HepG2 (cell line): ENCODE data around the gene B9D2. TPM values are rescaled to one million over a fixed set of nuclear protein-coding genes. Genes with fewer than 3 reads are reported as not detected.

Experiments
- AGO2 ChIP-seq: fragments of 200-400 bp; formaldehyde crosslinking; optimal IDR thresholded peaks from 2 replicates; pipeline ENCODE3; 2017; ENCODE audit warnings: mild to moderate bottlenecking, low read depth, low read length, moderate library complexity
- FOXA3 ChIP-seq: IDR thresholded peaks from 2 replicates; pipeline ENCODE4 v1.6.1; 2016; ENCODE audit warnings: missing genetic modification reagents, missing compliant biosample characterization
- MXI1 ChIP-seq: IDR thresholded peaks from 3 replicates; pipeline ENCODE4 v1.6.1; 2012; ENCODE audit warnings: low read depth, low read length, inconsistent platforms, borderline replicate concordance
- SMC3 ChIP-seq: IDR thresholded peaks from 2 replicates; pipeline ENCODE4 v1.6.1; 2011; ENCODE audit warnings: low read length, improper control_type of control experiment
- SNAPC2 ChIP-seq: sonication (generic); formaldehyde crosslinking; IDR thresholded peaks from 2 replicates; pipeline ENCODE4 v1.8.1; 2022; ENCODE audit warnings: mild to moderate bottlenecking, missing genetic modification reagents
- TEAD3 ChIP-seq: optimal IDR thresholded peaks from 2 replicates; pipeline ENCODE3; 2016; ENCODE audit warnings: borderline replicate concordance
- YEATS4 ChIP-seq: sonication (generic); formaldehyde crosslinking; IDR thresholded peaks from 2 replicates; pipeline ENCODE4 v1.4.0; 2020; ENCODE audit warnings: missing genetic modification reagents, borderline replicate concordance
- ZNF326 ChIP-seq: sonication (generic); formaldehyde crosslinking; IDR thresholded peaks from 2 replicates; pipeline ENCODE4 v1.4.0; 2020; ENCODE audit warnings: missing genetic modification reagents, borderline replicate concordance
- ZNF432 ChIP-seq: sonication (generic); formaldehyde crosslinking; IDR thresholded peaks from 2 replicates; pipeline ENCODE4 v1.5.0; 2020; ENCODE audit warnings: missing genetic modification reagents, mild to moderate bottlenecking, borderline replicate concordance
- ZNF761 ChIP-seq: sonication (generic); formaldehyde crosslinking; conservative IDR thresholded peaks from 2 replicates; pipeline ENCODE4 v1.4.0; 2020; ENCODE audit warnings: mild to moderate bottlenecking, missing genetic modification reagents
- ZNF839 ChIP-seq: sonication (generic); formaldehyde crosslinking; IDR thresholded peaks from 2 replicates; pipeline ENCODE4 v1.4.0; 2020; ENCODE audit warnings: missing genetic modification reagents, mild to moderate bottlenecking, borderline replicate concordance
- polyA plus RNA-seq, 8 experiments: library from polyadenylated mRNA; depleted of rRNA in 3 of 8; stranded (reverse) in 7 of 8; unstranded in 1 of 8; fragments of >200 nt; fragmentation: Illumina TruSeq in 4 of 8; extraction: Trizol in 4 of 8; gene quantifications; 2 replicates each; pipeline versions ENCODE4 v1.2.1 to v1.2.3, GENCODE V29; 2011 to 2016; ENCODE audit warnings: low read depth in 4 of 8, missing spikeins in 1 of 8, mixed read lengths in 1 of 8; ENCODE audit not compliant: insufficient read depth in 1 of 8
- total RNA-seq, 5 experiments: library from RNA; depleted of rRNA; stranded (reverse); fragments of >200 nt; fragmentation: Illumina TruSeq; extraction: Trizol; gene quantifications; 2 replicates each; pipeline ENCODE4 v1.2.3, GENCODE V29; 2016; ENCODE audit warnings: low read depth in 1 of 5
- TF ChIP-seq, protein P1 (sequence below): sonication (generic); formaldehyde crosslinking; IDR thresholded peaks from 2 replicates; pipeline ENCODE4 v1.4.0; 2020; ENCODE audit warnings: missing genetic modification reagents, borderline replicate concordance
- TF ChIP-seq, protein P2 (sequence below): sonication (generic); formaldehyde crosslinking; IDR thresholded peaks from 2 replicates; pipeline ENCODE4 v1.4.0; 2020; ENCODE audit warnings: mild to moderate bottlenecking, low read depth, missing genetic modification reagents
- TF ChIP-seq, protein P3 (sequence below): fragments of 450-650 bp; IDR thresholded peaks from 2 replicates; pipeline ENCODE4 v1.6.1; 2016
- TF ChIP-seq, protein P4 (sequence below): sonication (generic); formaldehyde crosslinking; IDR thresholded peaks from 2 replicates; pipeline ENCODE4 v1.4.0; 2020; ENCODE audit warnings: missing genetic modification reagents
- TF ChIP-seq, protein P5 (sequence below): sonication (generic); formaldehyde crosslinking; IDR thresholded peaks from 2 replicates; pipeline ENCODE4 v1.5.1; 2020; ENCODE audit warnings: mild to moderate bottlenecking, missing genetic modification reagents, borderline replicate concordance
- TF ChIP-seq, protein P6 (sequence below): sonication (generic); formaldehyde crosslinking; conservative IDR thresholded peaks from 2 replicates; pipeline ENCODE4 v1.4.0; 2020; ENCODE audit warnings: missing genetic modification reagents

B9D2 gene
- total and polyA plus RNA-seq, 2 of the 13 experiments (the other 11 are each of a cell fraction or from before 2014, with no cell fraction given), result 3.1 to 4.4 TPM

DNA sequence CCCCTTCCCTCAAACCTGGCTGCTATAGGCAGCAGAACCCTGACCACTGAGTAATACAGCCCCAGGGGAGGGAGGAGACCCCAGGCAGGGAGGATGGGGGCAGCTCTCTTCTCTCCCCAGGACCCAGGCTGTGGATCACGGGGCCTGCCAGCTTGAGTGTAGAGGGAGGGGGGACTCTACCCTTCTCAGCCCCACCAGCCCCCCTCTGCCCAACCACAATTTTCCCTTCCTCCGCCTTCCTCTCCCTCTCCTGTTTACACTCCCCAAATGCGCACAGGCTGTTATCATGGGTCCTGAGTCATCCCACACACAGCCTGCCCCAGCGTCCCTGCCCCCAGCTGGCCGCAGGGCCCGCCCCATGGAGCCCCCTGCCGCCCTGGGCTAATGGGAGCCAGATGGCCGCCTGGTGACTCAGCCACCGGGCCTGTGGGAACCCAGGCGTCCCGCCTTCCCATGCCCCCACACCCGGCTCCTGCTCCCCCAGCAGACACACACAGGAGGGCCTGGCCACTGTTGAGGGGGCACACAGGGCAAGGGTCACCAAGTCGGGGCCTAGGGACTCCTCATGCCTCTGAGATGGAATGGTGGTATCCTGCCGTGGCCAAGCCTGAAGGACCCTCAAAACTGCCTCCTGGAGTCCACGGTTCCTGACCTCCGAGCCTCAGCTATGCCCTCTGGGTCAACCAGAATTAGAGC is 40.4 kb downstream of the B9D2 start (continued):
- TF ChIP-seq, protein P1, sequence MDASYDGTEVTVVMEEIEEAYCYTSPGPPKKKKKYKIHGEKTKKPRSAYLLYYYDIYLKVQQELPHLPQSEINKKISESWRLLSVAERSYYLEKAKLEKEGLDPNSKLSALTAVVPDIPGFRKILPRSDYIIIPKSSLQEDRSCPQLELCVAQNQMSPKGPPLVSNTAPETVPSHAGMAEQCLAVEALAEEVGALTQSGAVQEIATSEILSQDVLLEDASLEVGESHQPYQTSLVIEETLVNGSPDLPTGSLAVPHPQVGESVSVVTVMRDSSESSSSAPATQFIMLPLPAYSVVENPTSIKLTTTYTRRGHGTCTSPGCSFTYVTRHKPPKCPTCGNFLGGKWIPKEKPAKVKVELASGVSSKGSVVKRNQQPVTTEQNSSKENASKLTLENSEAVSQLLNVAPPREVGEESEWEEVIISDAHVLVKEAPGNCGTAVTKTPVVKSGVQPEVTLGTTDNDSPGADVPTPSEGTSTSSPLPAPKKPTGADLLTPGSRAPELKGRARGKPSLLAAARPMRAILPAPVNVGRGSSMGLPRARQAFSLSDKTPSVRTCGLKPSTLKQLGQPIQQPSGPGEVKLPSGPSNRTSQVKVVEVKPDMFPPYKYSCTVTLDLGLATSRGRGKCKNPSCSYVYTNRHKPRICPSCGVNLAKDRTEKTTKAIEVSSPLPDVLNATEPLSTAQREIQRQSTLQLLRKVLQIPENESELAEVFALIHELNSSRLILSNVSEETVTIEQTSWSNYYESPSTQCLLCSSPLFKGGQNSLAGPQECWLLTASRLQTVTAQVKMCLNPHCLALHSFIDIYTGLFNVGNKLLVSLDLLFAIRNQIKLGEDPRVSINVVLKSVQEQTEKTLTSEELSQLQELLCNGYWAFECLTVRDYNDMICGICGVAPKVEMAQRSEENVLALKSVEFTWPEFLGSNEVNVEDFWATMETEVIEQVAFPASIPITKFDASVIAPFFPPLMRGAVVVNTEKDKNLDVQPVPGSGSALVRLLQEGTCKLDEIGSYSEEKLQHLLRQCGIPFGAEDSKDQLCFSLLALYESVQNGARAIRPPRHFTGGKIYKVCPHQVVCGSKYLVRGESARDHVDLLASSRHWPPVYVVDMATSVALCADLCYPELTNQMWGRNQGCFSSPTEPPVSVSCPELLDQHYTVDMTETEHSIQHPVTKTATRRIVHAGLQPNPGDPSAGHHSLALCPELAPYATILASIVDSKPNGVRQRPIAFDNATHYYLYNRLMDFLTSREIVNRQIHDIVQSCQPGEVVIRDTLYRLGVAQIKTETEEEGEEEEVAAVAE, result no peak
- TF ChIP-seq, protein P2, sequence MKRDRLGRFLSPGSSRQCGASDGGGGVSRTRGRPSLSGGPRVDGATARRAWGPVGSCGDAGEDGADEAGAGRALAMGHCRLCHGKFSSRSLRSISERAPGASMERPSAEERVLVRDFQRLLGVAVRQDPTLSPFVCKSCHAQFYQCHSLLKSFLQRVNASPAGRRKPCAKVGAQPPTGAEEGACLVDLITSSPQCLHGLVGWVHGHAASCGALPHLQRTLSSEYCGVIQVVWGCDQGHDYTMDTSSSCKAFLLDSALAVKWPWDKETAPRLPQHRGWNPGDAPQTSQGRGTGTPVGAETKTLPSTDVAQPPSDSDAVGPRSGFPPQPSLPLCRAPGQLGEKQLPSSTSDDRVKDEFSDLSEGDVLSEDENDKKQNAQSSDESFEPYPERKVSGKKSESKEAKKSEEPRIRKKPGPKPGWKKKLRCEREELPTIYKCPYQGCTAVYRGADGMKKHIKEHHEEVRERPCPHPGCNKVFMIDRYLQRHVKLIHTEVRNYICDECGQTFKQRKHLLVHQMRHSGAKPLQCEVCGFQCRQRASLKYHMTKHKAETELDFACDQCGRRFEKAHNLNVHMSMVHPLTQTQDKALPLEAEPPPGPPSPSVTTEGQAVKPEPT, result no peak
- TF ChIP-seq, protein P3, sequence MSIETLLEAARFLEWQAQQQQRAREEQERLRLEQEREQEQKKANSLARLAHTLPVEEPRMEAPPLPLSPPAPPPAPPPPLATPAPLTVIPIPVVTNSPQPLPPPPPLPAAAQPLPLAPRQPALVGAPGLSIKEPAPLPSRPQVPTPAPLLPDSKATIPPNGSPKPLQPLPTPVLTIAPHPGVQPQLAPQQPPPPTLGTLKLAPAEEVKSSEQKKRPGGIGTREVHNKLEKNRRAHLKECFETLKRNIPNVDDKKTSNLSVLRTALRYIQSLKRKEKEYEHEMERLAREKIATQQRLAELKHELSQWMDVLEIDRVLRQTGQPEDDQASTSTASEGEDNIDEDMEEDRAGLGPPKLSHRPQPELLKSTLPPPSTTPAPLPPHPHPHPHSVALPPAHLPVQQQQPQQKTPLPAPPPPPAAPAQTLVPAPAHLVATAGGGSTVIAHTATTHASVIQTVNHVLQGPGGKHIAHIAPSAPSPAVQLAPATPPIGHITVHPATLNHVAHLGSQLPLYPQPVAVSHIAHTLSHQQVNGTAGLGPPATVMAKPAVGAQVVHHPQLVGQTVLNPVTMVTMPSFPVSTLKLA, result peak; percentile 26; the same call in 1 of the 2 replicates
- TF ChIP-seq FOXA3 (CRISPR knock-in tag) (peak; percentile 90), MXI1 (peak; percentile 76; the same call in 1 of the 3 replicates), AGO2 (peak; percentile 95), SMC3 (no peak), ZNF326 (no peak), SNAPC2 (CRISPR knock-in tag) (no peak), YEATS4 (CRISPR knock-in tag) (no peak), ZNF839 (no peak), TEAD3 (peak; percentile 47), ZNF761 (CRISPR knock-in tag) (no peak), ZNF432 (CRISPR knock-in tag) (no peak)
- TF ChIP-seq, protein P4, sequence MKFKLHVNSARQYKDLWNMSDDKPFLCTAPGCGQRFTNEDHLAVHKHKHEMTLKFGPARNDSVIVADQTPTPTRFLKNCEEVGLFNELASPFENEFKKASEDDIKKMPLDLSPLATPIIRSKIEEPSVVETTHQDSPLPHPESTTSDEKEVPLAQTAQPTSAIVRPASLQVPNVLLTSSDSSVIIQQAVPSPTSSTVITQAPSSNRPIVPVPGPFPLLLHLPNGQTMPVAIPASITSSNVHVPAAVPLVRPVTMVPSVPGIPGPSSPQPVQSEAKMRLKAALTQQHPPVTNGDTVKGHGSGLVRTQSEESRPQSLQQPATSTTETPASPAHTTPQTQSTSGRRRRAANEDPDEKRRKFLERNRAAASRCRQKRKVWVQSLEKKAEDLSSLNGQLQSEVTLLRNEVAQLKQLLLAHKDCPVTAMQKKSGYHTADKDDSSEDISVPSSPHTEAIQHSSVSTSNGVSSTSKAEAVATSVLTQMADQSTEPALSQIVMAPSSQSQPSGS (CRISPR knock-in tag), result no peak
- TF ChIP-seq, protein P5, sequence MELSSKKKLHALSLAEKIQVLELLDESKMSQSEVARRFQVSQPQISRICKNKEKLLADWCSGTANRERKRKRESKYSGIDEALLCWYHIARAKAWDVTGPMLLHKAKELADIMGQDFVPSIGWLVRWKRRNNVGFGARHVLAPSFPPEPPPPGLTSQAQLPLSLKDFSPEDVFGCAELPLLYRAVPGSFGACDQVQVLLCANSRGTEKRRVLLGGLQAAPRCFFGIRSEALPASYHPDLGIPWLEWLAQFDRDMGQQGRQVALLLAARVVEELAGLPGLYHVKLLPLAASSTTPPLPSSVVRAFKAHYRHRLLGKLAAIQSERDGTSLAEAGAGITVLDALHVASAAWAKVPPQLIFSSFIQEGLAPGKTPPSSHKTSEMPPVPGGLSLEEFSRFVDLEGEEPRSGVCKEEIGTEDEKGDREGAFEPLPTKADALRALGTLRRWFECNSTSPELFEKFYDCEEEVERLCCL, result no peak
- TF ChIP-seq, protein P6, sequence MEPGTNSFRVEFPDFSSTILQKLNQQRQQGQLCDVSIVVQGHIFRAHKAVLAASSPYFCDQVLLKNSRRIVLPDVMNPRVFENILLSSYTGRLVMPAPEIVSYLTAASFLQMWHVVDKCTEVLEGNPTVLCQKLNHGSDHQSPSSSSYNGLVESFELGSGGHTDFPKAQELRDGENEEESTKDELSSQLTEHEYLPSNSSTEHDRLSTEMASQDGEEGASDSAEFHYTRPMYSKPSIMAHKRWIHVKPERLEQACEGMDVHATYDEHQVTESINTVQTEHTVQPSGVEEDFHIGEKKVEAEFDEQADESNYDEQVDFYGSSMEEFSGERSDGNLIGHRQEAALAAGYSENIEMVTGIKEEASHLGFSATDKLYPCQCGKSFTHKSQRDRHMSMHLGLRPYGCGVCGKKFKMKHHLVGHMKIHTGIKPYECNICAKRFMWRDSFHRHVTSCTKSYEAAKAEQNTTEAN (CRISPR knock-in tag), result no peak
